ENCODE data around the gene NISCH.

DNA sequence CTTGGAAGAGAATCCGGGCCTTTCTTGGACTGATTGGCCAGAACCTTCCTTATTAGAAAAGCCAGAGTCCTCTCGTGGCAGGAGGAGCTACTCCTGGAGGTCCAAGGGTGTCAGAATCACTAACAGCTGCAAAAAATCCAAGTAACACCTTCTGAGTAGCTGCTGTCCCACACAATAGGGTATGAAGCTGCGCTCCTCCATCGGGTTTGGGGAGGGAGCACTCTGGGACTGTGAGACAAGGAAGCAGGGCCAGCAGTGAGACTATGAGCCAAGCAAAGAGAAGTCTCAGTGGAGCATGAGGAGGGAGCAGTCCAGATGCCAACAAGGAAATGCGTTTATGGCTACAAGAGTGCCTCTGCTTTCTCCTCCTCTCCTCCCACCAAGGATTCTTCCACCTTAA is 32.2 kb upstream of the NISCH start:
- TF ChIP-seq, protein P1, sequence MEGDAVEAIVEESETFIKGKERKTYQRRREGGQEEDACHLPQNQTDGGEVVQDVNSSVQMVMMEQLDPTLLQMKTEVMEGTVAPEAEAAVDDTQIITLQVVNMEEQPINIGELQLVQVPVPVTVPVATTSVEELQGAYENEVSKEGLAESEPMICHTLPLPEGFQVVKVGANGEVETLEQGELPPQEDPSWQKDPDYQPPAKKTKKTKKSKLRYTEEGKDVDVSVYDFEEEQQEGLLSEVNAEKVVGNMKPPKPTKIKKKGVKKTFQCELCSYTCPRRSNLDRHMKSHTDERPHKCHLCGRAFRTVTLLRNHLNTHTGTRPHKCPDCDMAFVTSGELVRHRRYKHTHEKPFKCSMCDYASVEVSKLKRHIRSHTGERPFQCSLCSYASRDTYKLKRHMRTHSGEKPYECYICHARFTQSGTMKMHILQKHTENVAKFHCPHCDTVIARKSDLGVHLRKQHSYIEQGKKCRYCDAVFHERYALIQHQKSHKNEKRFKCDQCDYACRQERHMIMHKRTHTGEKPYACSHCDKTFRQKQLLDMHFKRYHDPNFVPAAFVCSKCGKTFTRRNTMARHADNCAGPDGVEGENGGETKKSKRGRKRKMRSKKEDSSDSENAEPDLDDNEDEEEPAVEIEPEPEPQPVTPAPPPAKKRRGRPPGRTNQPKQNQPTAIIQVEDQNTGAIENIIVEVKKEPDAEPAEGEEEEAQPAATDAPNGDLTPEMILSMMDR (IDR thresholded peaks at IDR 0.05; ENCODE audit: low read depth, low read length) = no peak
- no peak for TF ChIP-seq EZH2phosphoT487 (IDR thresholded peaks at IDR 0.05; ENCODE audit: low read depth)

Data from OCI-LY3 (cell line).